OCI-LY1 (cell line): ENCODE results near the gene SLC9A9.

ENCODE experiments used
- H2AFZ ChIP-seq: fragments of 200-600 bp; sonication (generic), shearing (Covaris generic); 2 replicates; pipeline ENCODE4 v1.6.0; 2014; ENCODE audit warnings: antibody characterized with exemption, mild to moderate bottlenecking, low read length
- H3F3A ChIP-seq: fragments of 200-600 bp; sonication (generic), shearing (Covaris generic); 2 replicates; pipeline ENCODE4 v1.6.0; 2014; ENCODE audit warnings: mild to moderate bottlenecking, antibody characterized with exemption, low read length, moderate library complexity; ENCODE audit not compliant: insufficient read depth
- H3K27ac ChIP-seq: fragments of 200-600 bp; sonication (generic); 2 replicates; pipeline ENCODE4 v1.5.1; 2014; ENCODE audit warnings: low read length, mixed run types, mild to moderate bottlenecking, low read depth; ENCODE audit not compliant: poor library complexity, severe bottlenecking
- H3K27me3 ChIP-seq: fragments of 200-600 bp; sonication (generic); 2 replicates; pipeline ENCODE4 v1.6.0; 2014; ENCODE audit warnings: antibody characterized with exemption, mild to moderate bottlenecking, low read length, moderate library complexity; ENCODE audit not compliant: insufficient read depth
- H3K36me3 ChIP-seq: fragments of 200-600 bp; sonication (generic); 2 replicates; pipeline ENCODE4 v1.6.1; 2014; ENCODE audit warnings: mild to moderate bottlenecking, antibody characterized with exemption, low read length, moderate library complexity, mixed read lengths; ENCODE audit not compliant: insufficient read depth
- H3K4me1 ChIP-seq: fragments of 200-600 bp; sonication (generic); 2 replicates; pipeline ENCODE4 v1.5.1; 2014; ENCODE audit warnings: mild to moderate bottlenecking, low read length, moderate library complexity; ENCODE audit not compliant: insufficient read depth, severe bottlenecking
- H3K4me2 ChIP-seq: fragments of 200-600 bp; sonication (generic), shearing (Covaris generic); 2 replicates; pipeline ENCODE4 v1.6.1; 2014; ENCODE audit warnings: low read length
- H3K4me3 ChIP-seq: fragments of 200-600 bp; sonication (generic); 2 replicates; pipeline ENCODE4 v1.5.1; 2014; ENCODE audit warnings: low read length, low read depth, mild to moderate bottlenecking, mixed read lengths; ENCODE audit not compliant: poor library complexity, severe bottlenecking
- H3K79me2 ChIP-seq: fragments of 200-600 bp; shearing (Covaris generic); 2 replicates; pipeline ENCODE4 v1.6.1; 2016; ENCODE audit warnings: mixed run types, low read length, mixed read lengths; ENCODE audit not compliant: insufficient read depth
- H3K9ac ChIP-seq: fragments of 200-600 bp; sonication (generic), shearing (Covaris generic); 2 replicates; pipeline ENCODE4 v1.6.1; 2014; ENCODE audit warnings: mild to moderate bottlenecking, low read length, mixed read lengths
- H3K9me2 ChIP-seq: fragments of 200-600 bp; sonication (generic), shearing (Covaris generic); 2 replicates; pipeline ENCODE4 v1.6.1; 2014; ENCODE audit warnings: low read depth, mild to moderate bottlenecking, low read length, mixed read lengths
- H3K9me3 ChIP-seq: fragments of 200-600 bp; shearing (Covaris generic); 2 replicates; pipeline ENCODE4 v1.6.1; 2014; ENCODE audit warnings: low read length, mixed read lengths
- H4K20me1 ChIP-seq: fragments of 200-600 bp; sonication (generic), shearing (Covaris generic); 2 replicates; pipeline ENCODE4 v1.6.0; 2016; ENCODE audit warnings: mild to moderate bottlenecking, low read length; ENCODE audit not compliant: insufficient read depth
- CTCF ChIP-seq: fragments of 200-600 bp; sonication (generic), shearing (Covaris generic); IDR thresholded peaks from 2 replicates; pipeline ENCODE4 v1.5.1; 2017; ENCODE audit warnings: mild to moderate bottlenecking, antibody characterized with exemption, low read length, moderate library complexity, mixed read lengths
- EZH2 ChIP-seq: fragments of 200-600 bp; sonication (generic), shearing (Covaris generic); IDR thresholded peaks from 2 replicates; pipeline ENCODE4 v1.8.0; 2017; ENCODE audit warnings: borderline replicate concordance, mixed run types, mild to moderate bottlenecking, antibody characterized with exemption, low read length, moderate library complexity, mixed read lengths

SLC9A9 gene

GRCh38 chr3:143360244-143360643, 488.0 kb downstream of the SLC9A9 start:
- Histone ChIP-seq H3K27me3 (no peaks in the 10 kb centered on the region), H3K4me1 (no peaks in the 10 kb centered on the region), H3K9ac (no peak overlapping the region), H3K4me3 (no peak overlapping the region), H3K79me2 (no peaks in the 10 kb centered on the region), H3K9me2 (no peaks in the 10 kb centered on the region), H2AFZ (no peak overlapping the region), H3F3A (no peaks in the 10 kb centered on the region), H4K20me1 (no peaks in the 10 kb centered on the region), H3K9me3 (no peaks in the 10 kb centered on the region), H3K36me3 (no peaks in the 10 kb centered on the region), H3K4me2 (no peak overlapping the region), H3K27ac (no peak overlapping the region)
- TF ChIP-seq EZH2 (no peak), CTCF (no peak)

GRCh38 chr3:143358793-143359491, 489.3 kb downstream of the SLC9A9 start:
- no peaks in the 10 kb centered on the region for H3K9me3 ChIP-seq
- H2AFZ ChIP-seq: no peak overlapping the region
- no peak for TF ChIP-seq CTCF
- no peak for TF ChIP-seq EZH2
- no peaks in the 10 kb centered on the region for H3K79me2 ChIP-seq
- no peak overlapping the region for H3K27ac ChIP-seq
- no peaks in the 10 kb centered on the region for H3K27me3 ChIP-seq
- H3K9me2 ChIP-seq: no peaks in the 10 kb centered on the region
- no peaks in the 10 kb centered on the region for H3K36me3 ChIP-seq
- H3K9ac ChIP-seq: no peak overlapping the region
- no peak overlapping the region for H3K4me3 ChIP-seq
- no peaks in the 10 kb centered on the region for H3K4me1 ChIP-seq
- no peaks in the 10 kb centered on the region for H3F3A ChIP-seq
- no peak overlapping the region for H3K4me2 ChIP-seq
- H4K20me1 ChIP-seq: no peaks in the 10 kb centered on the region

- no peaks in the 10 kb centered on the region for H4K20me1 ChIP-seq
- no peaks in the 10 kb centered on the region for H3K4me1 ChIP-seq
- no peak overlapping the region for H3K9ac ChIP-seq
- H3K36me3 ChIP-seq: no peaks in the 10 kb centered on the region
- H3K4me2 ChIP-seq: no peak overlapping the region
- H3F3A ChIP-seq: no peaks in the 10 kb centered on the region
- no peak overlapping the region for H3K27ac ChIP-seq
- H3K9me3 ChIP-seq: no peaks in the 10 kb centered on the region
- no peak overlapping the region for H2AFZ ChIP-seq
- no peak overlapping the region for H3K4me3 ChIP-seq
- no peaks in the 10 kb centered on the region for H3K79me2 ChIP-seq
- TF ChIP-seq EZH2 (no peak), CTCF (no peak)
- no peaks in the 10 kb centered on the region for H3K27me3 ChIP-seq
- no peaks in the 10 kb centered on the region for H3K9me2 ChIP-seq
Observed at GRCh38 chr3:143358155-143358792, 490.0 kb downstream of the SLC9A9 start.
